ENCODE measurements around the gene NOBOX.
"Not testable (repeated sequence)": the region's sequence is repeated elsewhere in the genome, so short reads cannot be mapped to it uniquely, and the experiment has no call there.

NOBOX gene

DNA sequence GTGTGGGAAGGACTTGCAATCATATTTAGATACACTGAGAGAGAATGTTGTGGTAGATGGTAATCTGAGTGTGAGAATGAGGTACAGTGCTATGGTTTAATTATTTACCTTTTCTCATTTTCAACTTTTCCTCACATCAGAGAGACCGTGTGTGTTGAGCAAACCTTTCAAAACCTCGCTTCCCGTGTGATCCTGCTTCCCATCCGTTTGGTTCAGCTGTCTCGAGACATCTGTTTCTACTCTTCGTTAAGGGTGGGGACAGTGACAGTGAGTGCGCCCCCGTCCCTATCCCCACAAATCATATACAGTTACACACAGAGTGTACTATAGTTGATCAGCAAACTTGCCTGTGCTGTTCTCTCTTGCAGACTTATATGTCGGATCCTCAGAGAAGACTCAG is 33.0 kb upstream of the NOBOX start:
- H3K9me2 ChIP-seq (ENCODE audit: low read depth, low read length), result no peaks in the 10 kb centered on the region
- H3K27ac ChIP-seq (ENCODE audit: low read depth, low read length, poor library complexity, severe bottlenecking), result no peak overlapping the region
- H4K20me1 ChIP-seq (ENCODE audit: insufficient read depth, low read length), result no peaks in the 10 kb centered on the region
- no peaks in the 10 kb centered on the region for H3K4me1 ChIP-seq (ENCODE audit: insufficient read depth, low read length, severe bottlenecking)
- no peaks in the 10 kb centered on the region for H3K9me3 ChIP-seq (ENCODE audit: low read length)
- H3K27me3 ChIP-seq (ENCODE audit: insufficient read depth, low read length), result no peaks in the 10 kb centered on the region
- no peak overlapping the region for H3K9ac ChIP-seq (ENCODE audit: low read length)
- no peaks in the 10 kb centered on the region for H3K79me2 ChIP-seq (ENCODE audit: insufficient read depth, low read length)
- H3F3A ChIP-seq (ENCODE audit: insufficient read depth, low read length), result no peaks in the 10 kb centered on the region
- no peak overlapping the region for H2AFZ ChIP-seq (ENCODE audit: low read length)
- TF ChIP-seq, protein P1, sequence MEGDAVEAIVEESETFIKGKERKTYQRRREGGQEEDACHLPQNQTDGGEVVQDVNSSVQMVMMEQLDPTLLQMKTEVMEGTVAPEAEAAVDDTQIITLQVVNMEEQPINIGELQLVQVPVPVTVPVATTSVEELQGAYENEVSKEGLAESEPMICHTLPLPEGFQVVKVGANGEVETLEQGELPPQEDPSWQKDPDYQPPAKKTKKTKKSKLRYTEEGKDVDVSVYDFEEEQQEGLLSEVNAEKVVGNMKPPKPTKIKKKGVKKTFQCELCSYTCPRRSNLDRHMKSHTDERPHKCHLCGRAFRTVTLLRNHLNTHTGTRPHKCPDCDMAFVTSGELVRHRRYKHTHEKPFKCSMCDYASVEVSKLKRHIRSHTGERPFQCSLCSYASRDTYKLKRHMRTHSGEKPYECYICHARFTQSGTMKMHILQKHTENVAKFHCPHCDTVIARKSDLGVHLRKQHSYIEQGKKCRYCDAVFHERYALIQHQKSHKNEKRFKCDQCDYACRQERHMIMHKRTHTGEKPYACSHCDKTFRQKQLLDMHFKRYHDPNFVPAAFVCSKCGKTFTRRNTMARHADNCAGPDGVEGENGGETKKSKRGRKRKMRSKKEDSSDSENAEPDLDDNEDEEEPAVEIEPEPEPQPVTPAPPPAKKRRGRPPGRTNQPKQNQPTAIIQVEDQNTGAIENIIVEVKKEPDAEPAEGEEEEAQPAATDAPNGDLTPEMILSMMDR (IDR thresholded peaks at IDR 0.05; ENCODE audit: low read length), result no peak
- no peak for TF ChIP-seq EZH2 (IDR thresholded peaks at IDR 0.05; ENCODE audit: borderline replicate concordance, low read length)
- no peak overlapping the region for H3K4me2 ChIP-seq (ENCODE audit: low read length)
- no peaks in the 10 kb centered on the region for H3K36me3 ChIP-seq (ENCODE audit: insufficient read depth, low read length)
- H3K4me3 ChIP-seq (ENCODE audit: low read depth, low read length, poor library complexity, severe bottlenecking), result no peak overlapping the region

DNA sequence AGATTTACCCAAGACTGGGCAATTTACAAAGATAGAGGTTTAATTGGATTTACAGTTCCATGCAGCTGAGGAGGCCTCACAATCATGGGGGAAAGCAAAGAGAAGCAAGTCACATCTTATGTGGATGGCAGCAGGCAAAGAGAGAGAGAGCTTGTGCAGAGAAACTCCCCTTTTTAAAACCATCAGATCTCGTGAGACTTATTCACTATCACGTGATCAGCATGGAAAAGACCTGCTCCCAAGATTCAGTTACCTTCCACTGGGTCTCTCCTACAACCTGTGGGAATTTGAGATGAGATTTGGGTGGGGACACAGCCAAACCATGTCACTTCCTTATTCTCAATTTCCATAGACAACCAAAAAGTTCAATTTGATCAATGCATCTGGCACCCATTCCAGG is 24.9 kb upstream of the NOBOX start:
- Histone ChIP-seq H3K27me3 (ENCODE audit: insufficient read depth, low read length) (no peaks in the 10 kb centered on the region), H3K9me2 (ENCODE audit: low read depth, low read length) (no peaks in the 10 kb centered on the region; the same call in 1 of the 2 replicates), H3K27ac (ENCODE audit: low read depth, low read length, poor library complexity, severe bottlenecking) (no peak overlapping the region), H3K9me3 (ENCODE audit: low read length) (peaks cover 3% of the 10 kb centered on the region; the same call in 1 of the 2 replicates), H3K4me2 (ENCODE audit: low read length) (no peak overlapping the region), H3K36me3 (ENCODE audit: insufficient read depth, low read length) (no peaks in the 10 kb centered on the region), H4K20me1 (ENCODE audit: insufficient read depth, low read length) (no peaks in the 10 kb centered on the region), H2AFZ (ENCODE audit: low read length) (no peak overlapping the region), H3F3A (ENCODE audit: insufficient read depth, low read length) (no peaks in the 10 kb centered on the region), H3K9ac (ENCODE audit: low read length) (no peak overlapping the region), H3K79me2 (ENCODE audit: insufficient read depth, low read length) (no peaks in the 10 kb centered on the region), H3K4me1 (ENCODE audit: insufficient read depth, low read length, severe bottlenecking) (no peaks in the 10 kb centered on the region), H3K4me3 (ENCODE audit: low read depth, low read length, poor library complexity, severe bottlenecking) (no peak overlapping the region)
- TF ChIP-seq, protein P1 (IDR thresholded peaks at IDR 0.05; ENCODE audit: low read length), result no peak
- TF ChIP-seq EZH2 (IDR thresholded peaks at IDR 0.05; ENCODE audit: borderline replicate concordance, low read length), result no peak

DNA sequence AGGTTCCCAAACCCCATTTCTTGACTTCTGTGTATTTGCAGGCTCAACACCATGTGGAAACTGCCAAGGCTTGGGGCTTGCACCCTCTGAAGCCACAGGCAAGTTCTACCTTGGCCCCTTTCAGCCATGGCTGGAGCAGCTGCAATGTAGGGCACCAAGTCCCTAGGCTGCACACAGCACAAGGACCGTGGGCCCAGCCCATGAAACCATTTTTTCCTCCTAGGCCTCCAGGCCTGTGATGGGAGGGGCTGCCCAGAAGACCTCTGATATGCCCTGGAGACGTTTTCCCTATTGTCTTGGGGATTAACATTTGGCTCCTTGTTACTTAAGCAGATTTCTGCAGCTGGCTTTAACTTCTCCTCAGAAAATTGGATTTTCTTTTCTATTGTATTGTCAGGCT is 24.0 kb upstream of the NOBOX start:
- not testable (repeated sequence) for H3K79me2 ChIP-seq (ENCODE audit: insufficient read depth, low read length); H3K4me2 ChIP-seq (ENCODE audit: low read length); H3K9ac ChIP-seq (ENCODE audit: low read length); H4K20me1 ChIP-seq (ENCODE audit: insufficient read depth, low read length); H3K27me3 ChIP-seq (ENCODE audit: insufficient read depth, low read length); H3K9me3 ChIP-seq (ENCODE audit: low read length); H3K27ac ChIP-seq (ENCODE audit: low read depth, low read length, poor library complexity, severe bottlenecking); H2AFZ ChIP-seq (ENCODE audit: low read length); H3K4me3 ChIP-seq (ENCODE audit: low read depth, low read length, poor library complexity, severe bottlenecking); H3K36me3 ChIP-seq (ENCODE audit: insufficient read depth, low read length); H3K4me1 ChIP-seq (ENCODE audit: insufficient read depth, low read length, severe bottlenecking); H3F3A ChIP-seq (ENCODE audit: insufficient read depth, low read length); H3K9me2 ChIP-seq (ENCODE audit: low read depth, low read length)

DNA sequence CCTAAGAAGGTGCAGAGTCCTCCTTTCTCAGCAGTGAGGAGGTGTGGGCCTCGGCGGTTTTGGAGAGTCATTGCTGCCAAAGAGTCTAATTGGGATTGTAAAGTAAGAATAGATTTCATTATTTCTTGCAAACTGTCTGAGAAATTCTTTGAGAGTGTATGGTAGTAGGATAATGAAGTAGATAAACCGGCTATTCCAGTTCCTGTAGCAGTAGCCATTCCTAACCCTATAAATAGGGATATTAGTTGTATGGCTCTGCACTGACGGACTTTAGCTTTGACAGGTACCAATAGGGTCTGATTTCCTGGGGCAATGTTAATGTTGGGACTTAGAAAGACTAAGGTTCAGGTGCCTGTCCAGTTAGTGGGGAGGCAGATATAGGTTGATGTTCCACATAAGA is 15.4 kb upstream of the NOBOX start:
- not testable (repeated sequence) for H3K27ac ChIP-seq (ENCODE audit: low read depth, low read length, poor library complexity, severe bottlenecking); H3K9me3 ChIP-seq (ENCODE audit: low read length); H3K4me3 ChIP-seq (ENCODE audit: low read depth, low read length, poor library complexity, severe bottlenecking); H3K36me3 ChIP-seq (ENCODE audit: insufficient read depth, low read length); H2AFZ ChIP-seq (ENCODE audit: low read length); H3F3A ChIP-seq (ENCODE audit: insufficient read depth, low read length); H3K27me3 ChIP-seq (ENCODE audit: insufficient read depth, low read length); H3K4me1 ChIP-seq (ENCODE audit: insufficient read depth, low read length, severe bottlenecking); H3K79me2 ChIP-seq (ENCODE audit: insufficient read depth, low read length); H3K9me2 ChIP-seq (ENCODE audit: low read depth, low read length); H3K9ac ChIP-seq (ENCODE audit: low read length); H3K4me2 ChIP-seq (ENCODE audit: low read length); H4K20me1 ChIP-seq (ENCODE audit: insufficient read depth, low read length)
